ENCODE measurements around the gene GPR149.

Gene GPR149

GRCh38 chr3:154384479-154384878, 45.5 kb downstream of the GPR149 start:
- TF ChIP-seq CTCF (IDR thresholded peaks at IDR 0.05; ENCODE audit: insufficient read depth, low read depth, low read length, missing control alignments) = no peak
- DNase-seq (ENCODE audit: low read depth) = no peak
- H3K4me3 ChIP-seq (ENCODE audit: low read length) = no peak overlapping the region

- DNase-seq (ENCODE audit: low read depth) = no peak
These were observed 51.7 kb downstream of the GPR149 start for GRCh38 chr3:154378311-154378710.

GRCh38 chr3:154367221-154367620, 62.8 kb downstream of the GPR149 start:
- no peak overlapping the region for H3K4me3 ChIP-seq (ENCODE audit: low read length)
- DNase-seq (ENCODE audit: low read depth) = no peak
- no peak for TF ChIP-seq CTCF (IDR thresholded peaks at IDR 0.05; ENCODE audit: insufficient read depth, low read depth, low read length, missing control alignments)

More at GRCh38 chr3:154378311-154378710, 51.7 kb downstream of the GPR149 start:
- no peak overlapping the region for H3K4me3 ChIP-seq (ENCODE audit: low read length)
- TF ChIP-seq CTCF (IDR thresholded peaks at IDR 0.05; ENCODE audit: insufficient read depth, low read depth, low read length, missing control alignments) = no peak

GRCh38 chr3:154364849-154365248, 65.1 kb downstream of the GPR149 start:
- peak; percentile 22 for DNase-seq (ENCODE audit: low read depth)
- no peak for TF ChIP-seq CTCF (IDR thresholded peaks at IDR 0.05; ENCODE audit: insufficient read depth, low read depth, low read length, missing control alignments)
- no peak overlapping the region for H3K4me3 ChIP-seq (ENCODE audit: low read length)

GRCh38 chr3:154361099-154361498, 68.9 kb downstream of the GPR149 start:
- H3K4me3 ChIP-seq (ENCODE audit: low read length) = no peak overlapping the region

GRCh38 chr3:154356009-154356408, 74.0 kb downstream of the GPR149 start:
- no peak for TF ChIP-seq CTCF (IDR thresholded peaks at IDR 0.05; ENCODE audit: insufficient read depth, low read depth, low read length, missing control alignments)
- H3K4me3 ChIP-seq (ENCODE audit: low read length) = no peak overlapping the region
- DNase-seq (ENCODE audit: low read depth) = peak; percentile 60

More at GRCh38 chr3:154361099-154361498, 68.9 kb downstream of the GPR149 start:
- TF ChIP-seq CTCF (IDR thresholded peaks at IDR 0.05; ENCODE audit: insufficient read depth, low read depth, low read length, missing control alignments) = no peak
- DNase-seq (ENCODE audit: low read depth) = no peak

GRCh38 chr3:154349223-154349622, 80.8 kb downstream of the GPR149 start:
- TF ChIP-seq CTCF (IDR thresholded peaks at IDR 0.05; ENCODE audit: insufficient read depth, low read depth, low read length, missing control alignments) = no peak
- no peak for DNase-seq (ENCODE audit: low read depth)
- no peak overlapping the region for H3K4me3 ChIP-seq (ENCODE audit: low read length)
